ENCODE results near the gene BPI.
"Not testable (repeated sequence)": the region's sequence is repeated elsewhere in the genome, so short reads cannot be mapped to it uniquely, and the experiment has no call there.

Gene BPI

GRCh38 chr20:38275815-38276550 is 28.0 kb upstream of the BPI start:
- no peak overlapping the region for H3K4me3 ChIP-seq (ENCODE audit: low read depth in 1 of 5, low read length in 5 of 5)
- H3K4me1 ChIP-seq (ENCODE audit: control insufficient read depth in 5 of 5, insufficient read depth in 5 of 5, low read length in 5 of 5): peaks cover 0 to 14% (median 6%) of the 10 kb centered on the region in 5 donors
- H3K27ac ChIP-seq (ENCODE audit: low read depth, low read length): no peak overlapping the region
- H3K9ac ChIP-seq (ENCODE audit: low read length in 5 of 5): no peak overlapping the region
- no peaks in the 10 kb centered on the region for H3K9me3 ChIP-seq (ENCODE audit: control insufficient read depth in 5 of 5, low read length in 5 of 5)
- H3K27me3 ChIP-seq (ENCODE audit: control insufficient read depth in 5 of 5, insufficient read depth in 4 of 5, low read length in 5 of 5): peaks cover 0 to 2% (median 0%) of the 10 kb centered on the region in 5 donors
- no peaks in the 10 kb centered on the region for H3K36me3 ChIP-seq (ENCODE audit: control insufficient read depth in 5 of 5, insufficient read depth in 5 of 5, low read length in 5 of 5)

GRCh38 chr20:38277285-38277684 is 26.7 kb upstream of the BPI start:
- Histone ChIP-seq H3K4me3 (ENCODE audit: low read depth in 1 of 5, low read length in 5 of 5) (no peak overlapping the region), H3K9ac (ENCODE audit: low read length in 5 of 5) (no peak overlapping the region), H3K27ac (ENCODE audit: low read depth, low read length) (no peak overlapping the region), H3K4me1 (ENCODE audit: control insufficient read depth in 5 of 5, insufficient read depth in 5 of 5, low read length in 5 of 5) (peaks cover 0 to 6% (median 6%) of the 10 kb centered on the region in 5 donors), H3K9me3 (ENCODE audit: control insufficient read depth in 5 of 5, low read length in 5 of 5) (no peaks in the 10 kb centered on the region), H3K36me3 (ENCODE audit: control insufficient read depth in 5 of 5, insufficient read depth in 5 of 5, low read length in 5 of 5) (no peaks in the 10 kb centered on the region), H3K27me3 (ENCODE audit: control insufficient read depth in 5 of 5, insufficient read depth in 4 of 5, low read length in 5 of 5) (no peaks in the 10 kb centered on the region)

- Histone ChIP-seq H3K9ac (ENCODE audit: low read length in 5 of 5) (no peak overlapping the region), H3K4me1 (ENCODE audit: control insufficient read depth in 5 of 5, insufficient read depth in 5 of 5, low read length in 5 of 5) (peaks cover 0 to 6% (median 6%) of the 10 kb centered on the region in 5 donors), H3K36me3 (ENCODE audit: control insufficient read depth in 5 of 5, insufficient read depth in 5 of 5, low read length in 5 of 5) (no peaks in the 10 kb centered on the region), H3K9me3 (ENCODE audit: control insufficient read depth in 5 of 5, low read length in 5 of 5) (no peaks in the 10 kb centered on the region), H3K27ac (ENCODE audit: low read depth, low read length) (no peak overlapping the region), H3K4me3 (ENCODE audit: low read depth in 1 of 5, low read length in 5 of 5) (no peak overlapping the region), H3K27me3 (ENCODE audit: control insufficient read depth in 5 of 5, insufficient read depth in 4 of 5, low read length in 5 of 5) (no peaks in the 10 kb centered on the region)
Observed at GRCh38 chr20:38277691-38278090, 26.3 kb upstream of the BPI start.

GRCh38 chr20:38278131-38278530 is 25.8 kb upstream of the BPI start:
- Histone ChIP-seq H3K27me3 (ENCODE audit: control insufficient read depth in 5 of 5, insufficient read depth in 4 of 5, low read length in 5 of 5) (no peaks in the 10 kb centered on the region), H3K36me3 (ENCODE audit: control insufficient read depth in 5 of 5, insufficient read depth in 5 of 5, low read length in 5 of 5) (no peaks in the 10 kb centered on the region), H3K4me1 (ENCODE audit: control insufficient read depth in 5 of 5, insufficient read depth in 5 of 5, low read length in 5 of 5) (peaks cover 0 to 6% (median 6%) of the 10 kb centered on the region in 5 donors), H3K4me3 (ENCODE audit: low read depth in 1 of 5, low read length in 5 of 5) (no peak overlapping the region), H3K9me3 (ENCODE audit: control insufficient read depth in 5 of 5, low read length in 5 of 5) (no peaks in the 10 kb centered on the region), H3K27ac (ENCODE audit: low read depth, low read length) (no peak overlapping the region), H3K9ac (ENCODE audit: low read length in 5 of 5) (no peak overlapping the region)

GRCh38 chr20:38278763-38279162 is 25.2 kb upstream of the BPI start:
- Histone ChIP-seq H3K27ac (ENCODE audit: low read depth, low read length) (no peak overlapping the region), H3K27me3 (ENCODE audit: control insufficient read depth in 5 of 5, insufficient read depth in 4 of 5, low read length in 5 of 5) (no peaks in the 10 kb centered on the region), H3K9ac (ENCODE audit: low read length in 5 of 5) (no peak overlapping the region), H3K4me3 (ENCODE audit: low read depth in 1 of 5, low read length in 5 of 5) (no peak overlapping the region), H3K36me3 (ENCODE audit: control insufficient read depth in 5 of 5, insufficient read depth in 5 of 5, low read length in 5 of 5) (no peaks in the 10 kb centered on the region), H3K9me3 (ENCODE audit: control insufficient read depth in 5 of 5, low read length in 5 of 5) (no peaks in the 10 kb centered on the region), H3K4me1 (ENCODE audit: control insufficient read depth in 5 of 5, insufficient read depth in 5 of 5, low read length in 5 of 5) (peaks cover 0 to 6% (median 6%) of the 10 kb centered on the region in 5 donors)

- not testable (repeated sequence) for H3K27ac ChIP-seq (ENCODE audit: low read depth, low read length); H3K9ac ChIP-seq (ENCODE audit: low read length in 5 of 5); H3K4me1 ChIP-seq (ENCODE audit: control insufficient read depth in 5 of 5, insufficient read depth in 5 of 5, low read length in 5 of 5); H3K4me3 ChIP-seq (ENCODE audit: low read depth in 1 of 5, low read length in 5 of 5); H3K36me3 ChIP-seq (ENCODE audit: control insufficient read depth in 5 of 5, insufficient read depth in 5 of 5, low read length in 5 of 5); H3K27me3 ChIP-seq (ENCODE audit: control insufficient read depth in 5 of 5, insufficient read depth in 4 of 5, low read length in 5 of 5); H3K9me3 ChIP-seq (ENCODE audit: control insufficient read depth in 5 of 5, low read length in 5 of 5)
Observed at GRCh38 chr20:38281176-38281915, 22.6 kb upstream of the BPI start.

- Histone ChIP-seq H3K4me1 (ENCODE audit: control insufficient read depth in 5 of 5, insufficient read depth in 5 of 5, low read length in 5 of 5) (peaks cover 0 to 6% (median 6%) of the 10 kb centered on the region in 5 donors), H3K9me3 (ENCODE audit: control insufficient read depth in 5 of 5, low read length in 5 of 5) (peaks cover 0 to 4% (median 3%) of the 10 kb centered on the region in 5 donors), H3K27ac (ENCODE audit: low read depth, low read length) (no peak overlapping the region), H3K9ac (ENCODE audit: low read length in 5 of 5) (no peak overlapping the region), H3K27me3 (ENCODE audit: control insufficient read depth in 5 of 5, insufficient read depth in 4 of 5, low read length in 5 of 5) (no peaks in the 10 kb centered on the region), H3K4me3 (ENCODE audit: low read depth in 1 of 5, low read length in 5 of 5) (no peak overlapping the region), H3K36me3 (ENCODE audit: control insufficient read depth in 5 of 5, insufficient read depth in 5 of 5, low read length in 5 of 5) (no peaks in the 10 kb centered on the region)
Observed at GRCh38 chr20:38283236-38283635, 20.7 kb upstream of the BPI start.

- H3K9me3 ChIP-seq (ENCODE audit: control insufficient read depth in 5 of 5, low read length in 5 of 5); H3K4me3 ChIP-seq (ENCODE audit: low read depth in 1 of 5, low read length in 5 of 5); H3K36me3 ChIP-seq (ENCODE audit: control insufficient read depth in 5 of 5, insufficient read depth in 5 of 5, low read length in 5 of 5); H3K27ac ChIP-seq (ENCODE audit: low read depth, low read length); H3K9ac ChIP-seq (ENCODE audit: low read length in 5 of 5); H3K4me1 ChIP-seq (ENCODE audit: control insufficient read depth in 5 of 5, insufficient read depth in 5 of 5, low read length in 5 of 5); H3K27me3 ChIP-seq (ENCODE audit: control insufficient read depth in 5 of 5, insufficient read depth in 4 of 5, low read length in 5 of 5): not testable (repeated sequence)
Observed at GRCh38 chr20:38284066-38284650, 19.8 kb upstream of the BPI start.

GRCh38 chr20:38284893-38285444 is 19.0 kb upstream of the BPI start:
- Histone ChIP-seq H3K27ac (ENCODE audit: low read depth, low read length) (no peak overlapping the region), H3K27me3 (ENCODE audit: control insufficient read depth in 5 of 5, insufficient read depth in 4 of 5, low read length in 5 of 5) (no peaks in the 10 kb centered on the region)

More at GRCh38 chr20:38284893-38285444, 19.0 kb upstream of the BPI start:
- H3K4me1 ChIP-seq (ENCODE audit: control insufficient read depth in 5 of 5, insufficient read depth in 5 of 5, low read length in 5 of 5): peaks cover 0 to 6% (median under 1%) of the 10 kb centered on the region in 5 donors
- peaks cover 0 to 4% (median 3%) of the 10 kb centered on the region in 5 donors for H3K9me3 ChIP-seq (ENCODE audit: control insufficient read depth in 5 of 5, low read length in 5 of 5)
- no peak overlapping the region for H3K9ac ChIP-seq (ENCODE audit: low read length in 5 of 5)
- no peak overlapping the region for H3K4me3 ChIP-seq (ENCODE audit: low read depth in 1 of 5, low read length in 5 of 5)
- H3K36me3 ChIP-seq (ENCODE audit: control insufficient read depth in 5 of 5, insufficient read depth in 5 of 5, low read length in 5 of 5): no peaks in the 10 kb centered on the region
